ENCODE measurements around the gene TTLL8.

Gene TTLL8

GRCh38 chr22:49997251-49997599 lies 60.9 kb downstream of the TTLL8 start:
- TF ChIP-seq CTCF (IDR thresholded peaks at IDR 0.05; ENCODE audit: low read depth, low read length): no peak
- H3K4me3 ChIP-seq (ENCODE audit: low read depth, low read length): no peak overlapping the region

- no peak overlapping the region for H3K4me3 ChIP-seq (ENCODE audit: low read depth, low read length)
- TF ChIP-seq CTCF (IDR thresholded peaks at IDR 0.05; ENCODE audit: low read depth, low read length): no peak
Measured at GRCh38 chr22:49996518-49997250, 61.4 kb downstream of the TTLL8 start.

GRCh38 chr22:49996119-49996517 lies 62.0 kb downstream of the TTLL8 start:
- TF ChIP-seq CTCF (IDR thresholded peaks at IDR 0.05; ENCODE audit: low read depth, low read length): no peak
- no peak overlapping the region for H3K4me3 ChIP-seq (ENCODE audit: low read depth, low read length)

GRCh38 chr22:49995361-49996118 lies 62.6 kb downstream of the TTLL8 start:
- no peak overlapping the region for H3K4me3 ChIP-seq (ENCODE audit: low read depth, low read length)
- no peak for TF ChIP-seq CTCF (IDR thresholded peaks at IDR 0.05; ENCODE audit: low read depth, low read length)

GRCh38 chr22:49995041-49995360 lies 63.1 kb downstream of the TTLL8 start:
- H3K4me3 ChIP-seq (ENCODE audit: low read depth, low read length): no peak overlapping the region
- TF ChIP-seq CTCF (IDR thresholded peaks at IDR 0.05; ENCODE audit: low read depth, low read length): no peak

GRCh38 chr22:49994361-49995040 lies 63.6 kb downstream of the TTLL8 start:
- no peak for TF ChIP-seq CTCF (IDR thresholded peaks at IDR 0.05; ENCODE audit: low read depth, low read length)
- no peak overlapping the region for H3K4me3 ChIP-seq (ENCODE audit: low read depth, low read length)
